ENCODE results near the gene ANTXR1. TPM values are rescaled to one million over a fixed set of nuclear protein-coding genes. Genes with fewer than 3 reads are reported as not detected.

ANTXR1 gene
- total RNA-seq, 1 donor from 2014 or later, result 69.5 TPM

DNA sequence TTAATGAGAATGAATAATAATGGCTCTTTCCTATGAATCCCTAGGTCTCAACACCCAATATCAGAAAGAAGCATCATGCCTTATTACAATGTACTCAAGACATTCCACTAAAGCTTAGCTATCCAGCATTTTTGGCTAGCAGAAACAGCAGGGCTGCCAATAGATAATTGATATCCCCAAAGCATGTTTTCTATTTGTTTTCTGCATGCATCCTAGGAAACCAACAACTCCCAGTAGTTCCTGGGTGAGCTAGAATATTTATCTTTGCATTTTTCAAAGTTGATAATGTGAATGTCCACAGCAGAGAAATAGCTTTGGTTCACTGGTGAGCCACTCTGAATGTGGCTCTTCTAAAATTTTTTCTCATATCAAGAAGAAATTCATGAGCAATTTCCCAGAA is 5.8 kb upstream of the ANTXR1 start:
- Mint-ChIP-seq H3K36me3 (no peaks in the 10 kb centered on the region), H3K27me3 (peaks cover 41% of the 10 kb centered on the region), H3K4me3 (no peak overlapping the region), H3K9me3 (peaks cover 3% of the 10 kb centered on the region), H3K4me1 (ENCODE audit: unreplicated experiment) (no peaks in the 10 kb centered on the region), H3K27ac (no peak overlapping the region)
- TF ChIP-seq, protein P1, sequence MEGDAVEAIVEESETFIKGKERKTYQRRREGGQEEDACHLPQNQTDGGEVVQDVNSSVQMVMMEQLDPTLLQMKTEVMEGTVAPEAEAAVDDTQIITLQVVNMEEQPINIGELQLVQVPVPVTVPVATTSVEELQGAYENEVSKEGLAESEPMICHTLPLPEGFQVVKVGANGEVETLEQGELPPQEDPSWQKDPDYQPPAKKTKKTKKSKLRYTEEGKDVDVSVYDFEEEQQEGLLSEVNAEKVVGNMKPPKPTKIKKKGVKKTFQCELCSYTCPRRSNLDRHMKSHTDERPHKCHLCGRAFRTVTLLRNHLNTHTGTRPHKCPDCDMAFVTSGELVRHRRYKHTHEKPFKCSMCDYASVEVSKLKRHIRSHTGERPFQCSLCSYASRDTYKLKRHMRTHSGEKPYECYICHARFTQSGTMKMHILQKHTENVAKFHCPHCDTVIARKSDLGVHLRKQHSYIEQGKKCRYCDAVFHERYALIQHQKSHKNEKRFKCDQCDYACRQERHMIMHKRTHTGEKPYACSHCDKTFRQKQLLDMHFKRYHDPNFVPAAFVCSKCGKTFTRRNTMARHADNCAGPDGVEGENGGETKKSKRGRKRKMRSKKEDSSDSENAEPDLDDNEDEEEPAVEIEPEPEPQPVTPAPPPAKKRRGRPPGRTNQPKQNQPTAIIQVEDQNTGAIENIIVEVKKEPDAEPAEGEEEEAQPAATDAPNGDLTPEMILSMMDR (conservative IDR thresholded peaks at IDR 0.05), result no peak
- DNase-seq (ENCODE audit: extremely low spot score, unreplicated experiment), result no peak

DNA sequence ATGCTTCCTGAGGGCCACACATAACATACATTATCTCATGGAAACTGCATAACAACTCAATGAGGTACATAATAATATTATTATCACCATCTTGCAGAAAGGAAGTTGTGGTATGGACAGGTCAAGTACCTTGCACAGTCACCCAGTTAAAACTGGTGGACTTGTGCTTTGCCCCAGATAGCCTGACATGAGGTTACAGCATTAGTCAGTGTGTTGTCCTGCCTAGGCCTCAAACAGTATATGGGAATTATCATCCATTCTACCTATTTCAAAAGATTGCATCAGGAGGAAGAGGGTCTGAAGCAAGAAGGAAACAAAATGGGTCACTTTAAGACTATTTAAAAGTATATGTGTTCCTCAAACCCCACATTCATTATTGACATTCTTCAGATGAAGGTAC is 5.4 kb upstream of the ANTXR1 start:
- Mint-ChIP-seq H3K27me3 (peaks cover 44% of the 10 kb centered on the region), H3K9me3 (no peaks in the 10 kb centered on the region)
- no peak for DNase-seq (ENCODE audit: extremely low spot score, unreplicated experiment)

DNA sequence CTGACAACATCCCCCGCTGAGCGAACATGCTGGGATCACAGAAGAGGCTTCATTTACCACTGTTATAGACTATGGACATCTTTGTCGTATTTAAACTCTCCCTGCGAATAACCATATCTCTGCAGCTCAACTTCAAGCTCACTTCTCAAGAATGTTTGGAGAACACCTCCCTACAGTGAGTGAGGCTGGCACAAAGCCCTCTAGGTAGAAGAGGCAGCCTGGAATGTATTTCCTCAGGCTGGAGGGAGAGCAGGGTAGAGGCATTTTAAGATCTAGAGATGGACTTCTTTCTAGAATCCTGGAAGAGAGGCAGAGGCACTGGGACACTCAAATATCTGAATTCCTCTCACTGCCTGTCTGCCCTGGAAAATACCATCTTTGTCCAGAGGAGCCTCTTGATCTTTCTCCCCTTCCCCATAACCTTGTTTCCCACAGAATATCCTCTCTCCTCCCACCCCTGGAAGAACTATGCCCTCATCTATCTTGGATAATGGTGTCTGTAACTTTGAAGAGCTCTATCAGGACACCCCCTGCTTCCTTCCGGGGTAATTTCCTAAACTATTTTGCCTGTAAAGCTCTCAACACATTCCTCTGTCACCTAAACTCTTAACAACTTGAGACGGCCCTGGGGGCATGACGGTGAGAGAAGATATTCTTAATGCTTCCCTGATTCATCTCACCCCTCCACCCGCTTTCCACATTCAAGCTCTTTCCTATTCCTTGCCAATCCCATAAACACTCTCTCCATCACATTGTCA is 2.4 kb upstream of the ANTXR1 start:
- H3K4me3 Mint-ChIP-seq, result no peak overlapping the region
- H3K27ac Mint-ChIP-seq, result no peak overlapping the region
- no peaks in the 10 kb centered on the region for H3K9me3 Mint-ChIP-seq
- H3K4me1 Mint-ChIP-seq (ENCODE audit: unreplicated experiment), result peaks cover 9% of the 10 kb centered on the region
- H3K36me3 Mint-ChIP-seq, result no peaks in the 10 kb centered on the region
- TF ChIP-seq, protein P1 (conservative IDR thresholded peaks at IDR 0.05), result no peak
- no peak for DNase-seq (ENCODE audit: extremely low spot score, unreplicated experiment)
- H3K27me3 Mint-ChIP-seq, result peaks cover 50% of the 10 kb centered on the region

More for the DNA sequence above, 5.4 kb upstream of the ANTXR1 start:
- no peak overlapping the region for H3K4me3 Mint-ChIP-seq
- no peaks in the 10 kb centered on the region for H3K36me3 Mint-ChIP-seq
- no peaks in the 10 kb centered on the region for H3K4me1 Mint-ChIP-seq (ENCODE audit: unreplicated experiment)
- H3K27ac Mint-ChIP-seq, result no peak overlapping the region
- TF ChIP-seq, protein P1 (conservative IDR thresholded peaks at IDR 0.05), result no peak

DNA sequence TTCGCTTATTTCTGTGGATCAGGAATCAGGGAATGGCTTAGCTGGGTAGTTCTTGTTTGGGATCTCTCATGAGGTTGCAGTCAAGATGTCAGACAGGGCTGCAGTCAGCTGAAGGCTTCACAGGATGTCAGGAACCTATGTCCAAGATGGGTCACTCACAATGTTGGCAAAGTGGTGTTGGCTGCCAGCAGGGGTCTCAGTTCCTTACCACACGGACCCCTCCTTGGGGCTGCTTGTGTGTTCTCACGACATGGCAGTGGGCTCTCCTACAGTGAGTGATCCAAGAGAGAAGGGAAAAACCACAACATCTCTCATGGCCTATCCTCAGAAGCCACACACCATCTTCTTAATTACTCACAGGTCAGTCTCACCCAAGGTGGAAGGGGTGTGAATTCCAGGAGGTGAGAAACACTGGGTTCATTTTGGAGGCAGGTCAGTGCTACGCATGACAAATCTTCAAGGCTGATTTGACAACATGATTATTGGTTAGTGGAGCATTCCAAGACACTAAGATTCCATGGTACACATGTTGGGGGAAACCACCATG is 1.3 kb upstream of the ANTXR1 start:
- Mint-ChIP-seq H3K4me3 (peak overlapping the region; percentile 88), H3K36me3 (no peaks in the 10 kb centered on the region), H3K27me3 (peaks cover 45% of the 10 kb centered on the region), H3K9me3 (no peaks in the 10 kb centered on the region), H3K4me1 (ENCODE audit: unreplicated experiment) (peaks cover 9% of the 10 kb centered on the region), H3K27ac (no peak overlapping the region)
- no peak for DNase-seq (ENCODE audit: extremely low spot score, unreplicated experiment)
- TF ChIP-seq, protein P1 (conservative IDR thresholded peaks at IDR 0.05), result peak; percentile 43

DNA sequence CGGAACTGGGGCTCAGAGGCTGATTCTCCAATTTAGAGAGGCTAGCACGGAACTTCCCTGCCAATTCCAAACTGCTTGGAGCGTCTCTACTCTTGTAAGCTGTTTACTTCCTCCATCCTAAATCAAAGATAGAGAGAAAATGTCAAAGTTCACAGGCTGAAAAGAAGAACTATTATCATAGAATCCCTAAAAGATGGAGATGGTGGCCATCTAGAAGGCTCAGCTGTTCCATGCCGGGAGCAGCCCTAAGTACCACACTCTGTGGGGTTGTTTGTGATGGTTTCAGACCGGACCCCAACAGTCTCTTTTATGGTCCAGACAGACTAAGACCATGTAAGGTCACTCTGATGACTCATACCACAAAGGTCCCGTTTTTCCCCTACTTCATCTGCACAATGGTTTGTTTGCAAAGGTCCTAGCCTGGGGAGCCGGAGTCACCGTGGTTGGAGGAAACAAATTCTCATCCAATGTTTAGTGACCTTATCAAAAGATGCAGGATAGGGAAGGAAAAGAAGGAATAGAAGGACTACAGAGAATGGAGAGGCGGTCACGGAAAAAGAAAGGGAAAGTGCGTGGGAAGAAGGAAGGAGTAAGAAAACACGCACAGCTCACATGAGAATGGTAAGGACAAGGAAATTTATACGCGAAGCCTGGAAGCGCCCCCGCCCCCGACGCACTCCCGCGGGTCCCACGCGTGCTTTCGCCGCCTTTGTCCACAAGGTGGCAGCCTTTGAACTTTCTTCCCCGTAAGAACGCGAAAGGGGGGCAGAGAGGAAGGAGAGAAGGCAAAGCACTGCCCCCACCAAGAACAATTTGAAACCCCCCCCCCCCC is 453 bp upstream of the ANTXR1 start:
- H3K9me3 Mint-ChIP-seq, result no peaks in the 10 kb centered on the region
- H3K27ac Mint-ChIP-seq, result peak overlapping the region; percentile 50
- DNase-seq (ENCODE audit: extremely low spot score, unreplicated experiment), result peak; percentile 78
- TF ChIP-seq, protein P1 (conservative IDR thresholded peaks at IDR 0.05), result peak; percentile 88
- peaks cover 4% of the 10 kb centered on the region for H3K36me3 Mint-ChIP-seq
- peak overlapping the region; percentile 88 for H3K4me3 Mint-ChIP-seq
- H3K4me1 Mint-ChIP-seq (ENCODE audit: unreplicated experiment), result peaks cover 16% of the 10 kb centered on the region
- peaks cover 44% of the 10 kb centered on the region for H3K27me3 Mint-ChIP-seq

Measured in type B pancreatic cell (in vitro differentiated cells).